A549 treated with GW870086 at 1 μM for 4 hours (cell line): ENCODE data around the gene SLC4A5. TPM values are rescaled to one million over a fixed set of nuclear protein-coding genes. Genes with fewer than 3 reads are reported as not detected.

Experiments used
- total RNA-seq: library from RNA; stranded (reverse); fragments of 200-300 nt; extraction: Qiagen RNA extraction; gene quantifications from 5 replicates; pipeline ENCODE4 v1.2.3, GENCODE V29; 2022; ENCODE audit warnings: low read depth

Gene SLC4A5, protein sequence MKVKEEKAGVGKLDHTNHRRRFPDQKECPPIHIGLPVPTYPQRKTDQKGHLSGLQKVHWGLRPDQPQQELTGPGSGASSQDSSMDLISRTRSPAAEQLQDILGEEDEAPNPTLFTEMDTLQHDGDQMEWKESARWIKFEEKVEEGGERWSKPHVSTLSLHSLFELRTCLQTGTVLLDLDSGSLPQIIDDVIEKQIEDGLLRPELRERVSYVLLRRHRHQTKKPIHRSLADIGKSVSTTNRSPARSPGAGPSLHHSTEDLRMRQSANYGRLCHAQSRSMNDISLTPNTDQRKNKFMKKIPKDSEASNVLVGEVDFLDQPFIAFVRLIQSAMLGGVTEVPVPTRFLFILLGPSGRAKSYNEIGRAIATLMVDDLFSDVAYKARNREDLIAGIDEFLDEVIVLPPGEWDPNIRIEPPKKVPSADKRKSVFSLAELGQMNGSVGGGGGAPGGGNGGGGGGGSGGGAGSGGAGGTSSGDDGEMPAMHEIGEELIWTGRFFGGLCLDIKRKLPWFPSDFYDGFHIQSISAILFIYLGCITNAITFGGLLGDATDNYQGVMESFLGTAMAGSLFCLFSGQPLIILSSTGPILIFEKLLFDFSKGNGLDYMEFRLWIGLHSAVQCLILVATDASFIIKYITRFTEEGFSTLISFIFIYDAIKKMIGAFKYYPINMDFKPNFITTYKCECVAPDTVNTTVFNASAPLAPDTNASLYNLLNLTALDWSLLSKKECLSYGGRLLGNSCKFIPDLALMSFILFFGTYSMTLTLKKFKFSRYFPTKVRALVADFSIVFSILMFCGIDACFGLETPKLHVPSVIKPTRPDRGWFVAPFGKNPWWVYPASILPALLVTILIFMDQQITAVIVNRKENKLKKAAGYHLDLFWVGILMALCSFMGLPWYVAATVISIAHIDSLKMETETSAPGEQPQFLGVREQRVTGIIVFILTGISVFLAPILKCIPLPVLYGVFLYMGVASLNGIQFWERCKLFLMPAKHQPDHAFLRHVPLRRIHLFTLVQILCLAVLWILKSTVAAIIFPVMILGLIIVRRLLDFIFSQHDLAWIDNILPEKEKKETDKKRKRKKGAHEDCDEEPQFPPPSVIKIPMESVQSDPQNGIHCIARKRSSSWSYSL
- total RNA-seq: 0.11 to 0.47 TPM (median 0.20 TPM) in 5 replicates

DNA sequence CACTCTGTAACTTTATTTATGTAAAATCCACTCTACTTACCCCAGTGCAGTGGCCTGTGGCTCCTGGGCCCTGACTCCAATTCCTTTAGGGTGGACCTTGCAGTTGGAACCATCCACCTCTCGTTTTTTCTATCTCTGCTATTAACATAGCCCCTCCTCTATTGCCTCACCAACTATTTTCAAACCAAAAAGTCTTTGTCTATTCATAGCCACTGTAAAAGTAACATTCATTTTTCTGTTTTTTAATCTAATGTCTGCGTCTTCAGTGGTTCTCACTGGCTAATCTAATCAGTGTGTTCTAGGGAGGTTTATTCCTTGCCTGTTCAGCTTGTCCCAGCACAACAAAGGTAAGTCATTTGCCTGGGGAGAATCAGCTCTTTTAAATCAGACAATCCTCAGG, at the start of gene SLC4A5:
SLC4A5 (minus strand) TSS at position 101 of the 400 bp plus-strand sequence. CDS start 28,393 bp downstream, outside the sequence.

DNA sequence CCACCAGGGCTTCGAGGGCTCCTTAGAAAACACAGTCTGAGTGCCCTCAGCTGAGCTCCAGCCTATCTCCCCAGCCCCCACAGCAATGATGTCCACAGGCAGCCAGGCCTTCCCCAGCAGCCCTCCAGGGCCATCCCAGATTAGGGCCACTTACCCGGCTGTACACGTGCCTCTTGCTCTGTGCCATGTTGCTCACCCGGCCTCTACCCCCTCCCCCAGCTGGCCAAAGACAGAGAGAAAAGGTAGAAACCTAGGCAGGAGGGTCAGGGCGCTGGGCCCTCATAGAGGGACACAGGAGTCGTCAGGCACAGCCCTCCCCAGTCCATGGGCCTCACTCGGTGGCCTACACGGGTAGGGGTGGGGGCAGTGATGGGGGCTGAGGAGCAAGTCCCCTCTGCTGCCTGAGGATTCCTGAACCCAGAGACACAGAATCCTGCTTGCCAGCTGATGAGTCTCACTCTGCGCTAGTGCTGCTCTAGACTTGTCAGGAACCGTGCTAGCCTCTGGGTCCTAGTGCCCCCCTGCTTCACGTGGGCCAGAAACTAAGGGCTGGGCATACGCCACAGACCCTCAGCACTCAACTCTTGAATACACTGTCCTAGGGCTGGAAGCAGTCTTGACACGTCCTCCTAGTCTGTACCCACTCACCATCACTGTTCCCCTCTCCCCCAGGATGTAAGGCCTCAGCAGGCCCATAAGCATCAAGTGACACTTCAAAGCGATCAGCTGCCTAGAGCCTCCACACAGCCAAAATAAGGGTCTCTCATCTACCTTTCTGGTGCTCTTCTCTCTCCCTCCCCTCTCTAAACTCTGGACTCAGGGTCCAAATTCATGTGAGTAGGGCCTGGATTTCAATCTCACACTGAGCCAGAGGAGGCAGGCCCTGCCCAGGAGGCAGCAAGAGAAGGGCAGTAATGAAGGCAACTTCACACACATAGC, 36.9 kb upstream of the SLC4A5 start, which contains the start of gene DCTN1:
DCTN1 (minus strand) TSS at position 461 of the 939 bp plus-strand sequence; CDS start at position 187, 274 bp downstream.

DNA sequence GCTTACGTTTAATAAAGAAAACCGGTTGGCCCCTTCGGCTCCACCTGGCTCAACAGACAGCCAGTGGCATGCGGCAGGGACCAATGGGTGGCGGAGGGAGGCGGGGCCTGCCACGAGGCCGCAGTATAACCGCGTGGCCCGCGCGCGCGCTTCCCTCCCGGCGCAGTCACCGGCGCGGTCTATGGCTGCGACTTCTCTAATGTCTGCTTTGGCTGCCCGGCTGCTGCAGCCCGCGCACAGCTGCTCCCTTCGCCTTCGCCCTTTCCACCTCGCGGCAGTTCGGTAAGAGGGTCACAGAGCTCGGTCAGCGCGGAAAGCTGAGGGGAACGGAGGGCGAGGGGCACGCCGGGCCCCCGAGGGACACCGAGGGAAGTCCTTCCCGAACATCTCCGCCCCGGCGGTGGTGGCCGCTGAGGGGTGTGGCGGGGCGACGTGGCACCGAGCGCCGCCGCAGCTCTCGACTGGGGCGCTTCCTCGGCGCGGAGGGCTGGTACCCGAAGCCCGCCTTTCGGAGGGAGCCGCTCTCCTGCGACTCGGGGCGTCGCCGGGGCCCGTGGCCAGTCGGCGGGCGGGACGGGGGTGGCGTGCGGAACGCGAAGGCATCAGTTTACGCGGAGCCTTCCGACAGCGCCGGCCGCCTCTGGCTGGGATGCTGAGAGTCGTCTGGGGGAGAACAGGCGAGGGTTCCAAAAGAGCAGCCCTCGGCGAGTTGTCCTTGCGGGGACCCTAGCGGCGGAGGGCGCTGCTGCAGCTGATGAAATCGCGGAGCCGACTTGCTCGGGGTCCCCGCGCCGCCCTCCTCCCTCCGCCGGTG, 144.5 kb downstream of the SLC4A5 start, which contains the start of gene MTHFD2:
MTHFD2 (plus strand) TSS at position 155 of the 814 bp plus-strand sequence; CDS start at position 182, 27 bp downstream.

DNA sequence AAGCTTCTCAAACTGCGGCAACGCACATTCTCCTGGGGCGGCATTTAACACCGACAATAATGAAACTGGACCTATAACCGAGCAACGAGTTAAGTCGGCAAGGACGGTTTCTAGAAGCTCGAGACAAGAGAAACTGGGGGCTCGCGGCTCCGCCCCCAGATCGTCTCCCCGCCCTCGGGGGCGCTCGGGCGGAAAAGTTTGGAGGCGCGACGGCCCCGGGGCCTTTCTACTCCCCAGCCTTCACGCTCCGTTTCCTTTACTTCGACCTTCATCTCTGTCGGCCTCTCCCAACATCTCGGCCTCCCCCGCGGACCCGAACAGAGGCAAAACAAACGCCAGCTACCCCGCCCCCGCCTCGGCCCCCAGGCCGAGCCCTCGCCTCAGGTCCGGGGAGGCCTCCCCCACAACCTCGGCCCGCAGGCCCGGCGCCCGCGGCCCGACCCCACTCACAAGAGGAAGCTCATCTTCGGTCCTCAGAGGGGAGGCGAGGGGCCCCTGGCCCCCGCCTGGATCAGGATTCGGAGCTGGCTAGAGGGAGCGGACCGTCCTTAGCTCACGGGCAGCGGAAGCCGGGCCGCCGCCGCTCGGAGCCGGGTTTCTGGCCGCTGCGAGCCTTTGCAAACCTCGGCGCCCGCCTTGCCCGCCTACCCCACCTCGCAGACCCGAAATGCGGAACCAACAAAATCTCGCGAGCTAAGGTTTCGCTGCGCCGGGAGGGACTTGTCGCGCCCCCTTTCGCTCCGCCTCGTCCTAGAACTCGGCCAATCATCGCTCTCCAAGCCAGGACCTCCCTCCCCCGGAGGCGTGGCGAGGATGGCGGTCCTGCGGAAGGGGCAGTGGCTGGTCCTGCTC, 164.8 kb downstream of the SLC4A5 start, which contains the start of gene MOB1A:
MOB1A (minus strand) TSS at position 669 of the 852 bp plus-strand sequence; CDS start at position 464, 205 bp downstream.

Other genes with a start within 250 kb of the SLC4A5 start
- 128 to 155 TPM (median 132 TPM) in 5 replicates for gene BOLA3, start 195.5 kb downstream of the SLC4A5 start, total RNA-seq
- gene MOB1A, start 164.5 kb downstream of the SLC4A5 start, total RNA-seq: 67.3 to 91.6 TPM (median 83.7 TPM) in 5 replicates
- 150 to 157 TPM (median 153 TPM) in 5 replicates for gene MTHFD2, start 144.8 kb downstream of the SLC4A5 start, total RNA-seq
- gene DCTN1, start 36.9 kb upstream of the SLC4A5 start, total RNA-seq: 107 to 153 TPM (median 145 TPM) in 5 replicates
- gene C2orf81, start 78.2 kb upstream of the SLC4A5 start, total RNA-seq: 2.2 to 4.1 TPM (median 3.2 TPM) in 5 replicates
- 77.2 to 90.3 TPM (median 87.1 TPM) in 5 replicates for gene WDR54, start 78.3 kb upstream of the SLC4A5 start, total RNA-seq
- 18.8 to 25.6 TPM (median 24.2 TPM) in 5 replicates for gene RTKN, start 98.5 kb upstream of the SLC4A5 start, total RNA-seq
- 35.2 to 52.1 TPM (median 48.0 TPM) in 5 replicates for gene INO80B, start 111.7 kb upstream of the SLC4A5 start, total RNA-seq
- gene WBP1, start 115.0 kb upstream of the SLC4A5 start, total RNA-seq: 46.5 to 84.4 TPM (median 78.3 TPM) in 5 replicates
- gene MOGS, start 122.0 kb upstream of the SLC4A5 start, total RNA-seq: 42.0 to 54.4 TPM (median 51.5 TPM) in 5 replicates
- gene MRPL53, start 129.3 kb upstream of the SLC4A5 start, total RNA-seq: 112 to 151 TPM (median 135 TPM) in 5 replicates
- 11.7 to 14.4 TPM (median 13.1 TPM) in 5 replicates for gene CCDC142, start 139.6 kb upstream of the SLC4A5 start, total RNA-seq
- 13.3 to 18.3 TPM (median 16.5 TPM) in 5 replicates for gene TTC31, start 139.7 kb upstream of the SLC4A5 start, total RNA-seq
- 1.8 to 4.3 TPM (median 3.0 TPM) in 5 replicates for gene LBX2, start 156.2 kb upstream of the SLC4A5 start, total RNA-seq
- 29.9 to 37.9 TPM (median 34.5 TPM) in 5 replicates for gene PCGF1, start 164.3 kb upstream of the SLC4A5 start, total RNA-seq
- gene TLX2, start 171.0 kb upstream of the SLC4A5 start, total RNA-seq: 0.19 to 0.36 TPM (median 0.28 TPM) in 5 replicates
- gene DQX1, start 182.8 kb upstream of the SLC4A5 start, total RNA-seq: 0.05 to 0.42 TPM (median 0.08 TPM) in 4 of 5 replicates, not detected in the other
- 191 to 256 TPM (median 237 TPM) in 5 replicates for gene AUP1, start 186.3 kb upstream of the SLC4A5 start, total RNA-seq
- gene HTRA2, start 186.5 kb upstream of the SLC4A5 start, total RNA-seq: 31.9 to 41.6 TPM (median 37.7 TPM) in 5 replicates
- gene LOXL3, start 210.5 kb upstream of the SLC4A5 start, total RNA-seq: 0.21 to 0.64 TPM (median 0.37 TPM) in 5 replicates
- gene DOK1, start 211.3 kb upstream of the SLC4A5 start, total RNA-seq: 3.6 to 5.5 TPM (median 4.1 TPM) in 5 replicates